NOMO-1 (cell line): ENCODE measurements around the gene CTNNBL1.

ENCODE experiments used
- DNase-seq, 2 experiments: peaks; one replicate each; lab custom pipeline; 2025; ENCODE audit not compliant: unreplicated experiment in 2 of 2; lab: John Stamatoyannopoulos, UW

The CTNNBL1 gene

GRCh38 chr20:37774156-37774555, 80.3 kb downstream of the CTNNBL1 start:
- DNase-seq = no peak

GRCh38 chr20:37775200-37775599, 81.4 kb downstream of the CTNNBL1 start:
- DNase-seq = no peak

GRCh38 chr20:37776049-37776448, 82.2 kb downstream of the CTNNBL1 start:
- no peak for DNase-seq

DNA sequence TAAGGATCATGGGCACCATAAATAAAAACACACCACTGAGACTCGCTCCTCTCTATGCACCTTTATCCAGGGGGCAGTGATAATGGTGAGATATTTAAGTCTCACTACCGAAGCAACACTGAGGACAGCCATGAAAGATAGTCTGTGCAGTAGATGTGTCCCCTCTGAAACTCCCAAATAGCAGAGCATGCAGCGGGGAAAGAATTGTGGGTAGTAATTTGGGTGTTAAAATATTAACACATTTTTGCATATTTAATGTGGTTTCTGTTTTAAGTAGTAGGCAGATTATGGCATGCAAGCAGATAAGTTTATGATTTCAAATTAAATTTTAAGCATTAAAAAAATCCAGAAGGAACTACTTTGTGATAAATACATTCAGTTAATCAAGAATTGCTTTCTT, 82.7 kb downstream of the CTNNBL1 start:
- no peak for DNase-seq

- peak in 1 of 2 experiments; percentile 39 for DNase-seq
Measured at GRCh38 chr20:37777012-37777950, 83.5 kb downstream of the CTNNBL1 start.

GRCh38 chr20:37777988-37778659, 84.3 kb downstream of the CTNNBL1 start:
- no peak for DNase-seq

GRCh38 chr20:37781626-37782025, 87.8 kb downstream of the CTNNBL1 start:
- DNase-seq = peak in 1 of 2 experiments; percentile 15

GRCh38 chr20:37786043-37786442, 92.2 kb downstream of the CTNNBL1 start:
- DNase-seq = no peak

DNA sequence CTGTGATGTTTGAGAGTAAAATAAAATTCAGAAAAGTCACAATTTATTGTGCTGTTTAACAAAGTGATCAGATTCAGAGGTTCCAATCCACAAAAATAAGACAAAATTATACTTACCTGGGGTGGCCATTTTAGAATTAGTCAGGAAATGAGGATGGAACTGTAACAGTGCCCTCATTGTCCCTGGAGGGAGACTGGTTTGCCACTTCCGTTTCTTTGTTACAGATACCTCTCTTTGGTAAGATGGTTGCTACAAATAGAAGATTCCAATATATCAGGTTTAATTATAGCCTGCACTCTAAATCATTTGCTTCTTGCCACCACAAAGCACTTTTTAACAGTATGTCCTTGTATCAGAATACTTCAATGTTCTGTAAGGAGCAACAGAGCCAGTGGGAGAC, 95.6 kb downstream of the CTNNBL1 start:
- no peak for DNase-seq

GRCh38 chr20:37790900-37791299, 97.1 kb downstream of the CTNNBL1 start:
- no peak for DNase-seq

- DNase-seq = no peak
Measured at GRCh38 chr20:37796121-37796520, 102.3 kb downstream of the CTNNBL1 start.

DNA sequence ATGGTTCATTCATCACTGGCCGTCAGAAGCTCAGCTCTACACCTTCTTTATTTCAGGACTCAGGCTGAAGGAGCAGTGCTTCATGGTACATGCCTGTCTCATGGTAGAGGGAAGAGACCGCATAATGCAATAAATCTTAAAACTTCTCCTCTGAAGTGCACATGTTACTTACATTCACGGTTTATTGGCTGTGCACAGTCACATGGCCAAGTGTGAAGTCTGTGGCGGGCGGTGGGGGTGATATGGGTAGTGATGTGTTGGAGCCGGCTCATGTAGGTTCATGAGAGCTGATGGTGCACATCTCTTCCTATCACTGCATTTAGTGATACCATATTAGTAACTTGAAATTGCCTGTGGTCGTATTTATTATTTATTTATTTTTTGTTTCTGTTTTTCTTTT, 102.9 kb downstream of the CTNNBL1 start:
- no peak for DNase-seq

DNA sequence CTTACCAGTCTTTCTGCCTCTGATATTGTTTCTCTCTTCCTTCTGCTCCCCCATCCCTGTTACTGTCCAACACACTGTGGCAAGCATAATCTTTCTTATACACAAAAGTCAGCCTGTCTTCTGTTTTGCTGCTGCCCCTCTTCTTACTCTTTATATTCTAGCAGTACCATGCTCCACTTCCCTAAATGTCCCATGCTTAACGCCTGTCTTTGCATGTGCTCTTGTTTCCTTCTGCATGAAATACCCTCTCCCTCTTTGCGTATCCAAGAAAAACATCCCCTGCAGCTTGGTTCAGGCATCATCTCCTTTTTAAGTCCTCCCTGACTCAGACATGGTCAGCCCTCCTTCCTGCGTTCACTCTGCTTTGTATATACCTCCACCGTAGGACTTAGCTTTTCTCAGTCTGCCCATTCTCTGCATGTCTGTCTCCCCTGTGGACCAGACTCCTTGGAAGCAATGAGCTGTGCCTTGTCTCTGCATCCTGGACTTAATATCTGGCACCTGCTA, 103.9 kb downstream of the CTNNBL1 start:
- no peak for DNase-seq

GRCh38 chr20:37798312-37798711, 104.5 kb downstream of the CTNNBL1 start:
- DNase-seq = no peak

GRCh38 chr20:37800618-37801017, 106.8 kb downstream of the CTNNBL1 start:
- no peak for DNase-seq

DNA sequence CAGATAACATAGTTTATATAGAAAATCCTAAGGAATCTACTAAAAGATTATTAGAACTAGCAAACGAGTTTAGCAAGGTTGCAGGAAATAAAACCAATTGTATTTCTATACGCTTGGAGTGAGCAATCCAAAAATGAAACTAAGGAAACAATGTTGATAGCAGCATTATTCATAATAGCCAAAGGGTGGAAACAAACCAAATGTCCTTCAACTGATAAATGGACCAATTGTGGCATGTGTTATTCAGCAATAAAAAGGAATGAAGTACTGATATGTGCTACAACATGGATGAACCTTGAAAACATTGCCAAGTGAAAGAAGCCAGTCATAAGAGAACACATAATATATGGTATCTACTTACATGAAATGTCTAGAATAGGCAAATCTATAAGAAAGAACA, 108.1 kb downstream of the CTNNBL1 start:
- no peak for DNase-seq

- DNase-seq = peak; percentile 58 to 81
Measured at GRCh38 chr20:37803438-37804307, 109.8 kb downstream of the CTNNBL1 start.

DNA sequence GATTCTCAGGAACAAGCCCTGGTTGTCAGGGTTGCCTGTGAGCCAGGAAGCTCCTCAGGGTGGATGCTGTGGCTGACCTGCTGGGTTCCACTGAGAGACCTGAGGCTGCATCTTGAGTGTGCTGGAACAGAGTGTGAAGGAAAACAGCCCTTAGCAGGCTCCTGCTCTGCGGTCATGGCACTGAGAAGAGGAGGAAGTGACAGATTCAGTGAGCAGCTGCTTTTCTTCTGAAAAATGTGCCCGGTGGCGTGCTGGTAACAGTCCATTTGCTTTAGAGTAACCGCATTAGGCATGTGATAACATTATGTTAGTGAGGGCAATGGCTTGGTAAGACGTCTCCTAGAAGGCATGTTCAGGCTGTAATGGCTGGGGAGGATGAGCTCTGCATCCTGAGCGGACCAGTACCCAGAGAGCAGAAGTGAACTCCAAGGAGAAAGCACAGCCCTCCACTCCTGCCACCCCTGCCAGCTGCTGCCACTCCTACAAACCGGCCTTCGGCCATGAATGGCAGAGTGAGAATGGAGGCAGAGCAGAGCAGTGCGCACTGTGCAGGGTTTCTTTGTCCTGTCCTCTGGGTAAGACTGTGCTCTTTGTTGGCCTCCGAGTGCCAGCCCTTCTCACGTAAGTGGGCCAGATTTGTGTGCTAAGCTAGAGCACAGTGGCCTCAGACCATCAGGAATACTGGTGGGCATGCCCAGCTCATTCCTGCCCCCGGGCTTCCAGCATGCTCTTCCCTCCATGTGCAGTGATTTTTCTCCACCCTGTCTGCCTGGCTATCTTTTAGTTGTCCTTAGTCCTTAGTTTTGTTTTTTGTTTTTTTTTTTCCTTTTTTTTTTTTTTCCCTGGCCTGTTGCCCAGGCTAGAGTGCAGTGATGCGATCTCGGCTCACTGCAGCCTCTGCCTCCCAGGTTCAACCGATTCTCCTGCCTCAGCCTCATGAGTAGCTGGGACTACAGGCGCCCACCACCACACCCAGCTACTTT, 111.0 kb downstream of the CTNNBL1 start:
- DNase-seq = peak; percentile 57 to 86

- DNase-seq = peak; percentile 78 to 87
Measured at GRCh38 chr20:37807471-37808232, 113.8 kb downstream of the CTNNBL1 start.
